Activated CD4-positive, alpha-beta T cell treated with anti-CD3 and anti-CD28 coated beads, Interleukin-10, Interleukin-2, amounts not matched to agents 100 ng/mL and 50 ng/mL, durations not matched to agents 16 hours and 8 hours (primary cell): ENCODE measurements around the gene PROZ.

Source experiments
- DNase-seq: peaks from one replicate; pipeline ENCODE4 v3.0.0-alpha.2; 2020

PROZ gene

GRCh38 chr13:113209336-113209758, 50.9 kb downstream of the PROZ start, which contains the start of gene CUL4A:
Gene CUL4A (plus strand): TSS chr13:113209613. CDS start chr13:113209628, 15 bp downstream.
- DNase-seq, result peak; percentile 82

- peak; percentile 80 for DNase-seq
These were observed 51.4 kb downstream of the PROZ start for GRCh38 chr13:113209759-113210421.

GRCh38 chr13:113210833-113211232, 52.4 kb downstream of the PROZ start:
- DNase-seq, result no peak

GRCh38 chr13:113211774-113212173, 53.3 kb downstream of the PROZ start:
- DNase-seq, result no peak

GRCh38 chr13:113216254-113217048, 58.0 kb downstream of the PROZ start:
- DNase-seq, result peak; percentile 33

GRCh38 chr13:113218586-113218985, 60.1 kb downstream of the PROZ start:
- no peak for DNase-seq

- DNase-seq, result no peak
These were observed 61.0 kb downstream of the PROZ start for GRCh38 chr13:113219256-113219940.

- no peak for DNase-seq
These were observed 61.7 kb downstream of the PROZ start for GRCh38 chr13:113220141-113220598.

- DNase-seq, result no peak
These were observed 62.4 kb downstream of the PROZ start for GRCh38 chr13:113220877-113221276.
